HFFc6 (cell line): ENCODE results near the gene OR52J3. TPM values are rescaled to one million over a fixed set of nuclear protein-coding genes. Genes with fewer than 3 reads are reported as not detected.

Experiments used
- DNase-seq: peaks from one replicate; pipeline ENCODE4 v3.0.0-alpha.2; 2018
- H3K27ac Mint-ChIP-seq: 2 replicates; pipeline ENCODE4 v1.8.0; 2020; ENCODE audit warnings: mild to moderate bottlenecking, mixed read lengths
- H3K27me3 Mint-ChIP-seq: 2 replicates; pipeline ENCODE4 v1.8.0; 2021; ENCODE audit warnings: mild to moderate bottlenecking, moderate library complexity, mixed read lengths; ENCODE audit not compliant: insufficient read depth
- H3K36me3 Mint-ChIP-seq: 2 replicates; pipeline ENCODE4 v1.8.0; 2021; ENCODE audit warnings: low read depth, mixed read lengths
- H3K4me1 Mint-ChIP-seq: 2 replicates; pipeline ENCODE4 v1.8.0; 2020; ENCODE audit warnings: low read depth, mixed read lengths
- H3K4me3 Mint-ChIP-seq: 2 replicates; pipeline ENCODE4 v1.8.0; 2020; ENCODE audit warnings: mild to moderate bottlenecking, moderate library complexity, mixed read lengths
- H3K9me3 Mint-ChIP-seq: 2 replicates; pipeline ENCODE4 v1.8.0; 2020; ENCODE audit warnings: mild to moderate bottlenecking, mixed read lengths
- long read RNA-seq: library from polyadenylated mRNA; unstranded; transcript quantifications from one replicate; pipeline ENCODE4 v2.0.0, GENCODE V29; 2019
- total RNA-seq, 6 experiments: library from RNA; stranded (reverse); fragmentation: NEBNext Ultra II Directional; extraction: Animal tissue kit (Norgen Biotek cat#: 25700); gene quantifications; 2 replicates in 1 of 6; 3 replicates in 5 of 6; pipeline ENCODE4 v1.2.3, GENCODE V29; 2021
- TF ChIP-seq, protein P1 (sequence below): fragments of 200-600 bp; sonication (generic); IDR thresholded peaks from 2 replicates; pipeline ENCODE4 v1.5.0; 2021; ENCODE audit warnings: antibody characterized with exemption, mild to moderate bottlenecking

The OR52J3 gene
- not detected for total RNA-seq
- long read RNA-seq, result 0 reads

DNA sequence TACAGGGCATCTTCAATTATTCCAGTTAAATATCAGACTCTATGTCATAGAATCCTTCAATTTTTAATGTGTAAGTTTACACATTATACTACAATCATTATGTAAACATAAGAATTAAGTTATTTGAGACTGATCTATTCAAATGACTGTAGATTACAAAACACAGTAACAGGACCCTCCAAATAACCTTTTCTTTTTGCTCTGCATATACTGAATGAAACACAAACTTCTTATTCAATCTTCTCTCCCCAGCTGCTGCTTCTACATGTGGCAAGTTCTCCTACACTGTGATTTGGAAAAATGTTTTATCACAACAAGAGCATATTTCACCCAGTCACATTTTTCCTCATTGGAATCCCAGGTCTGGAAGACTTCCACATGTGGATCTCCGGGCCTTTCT is at the start of gene OR52J3:
Gene OR52J3 (plus strand): TSS at position 301 of the 400 bp plus-strand sequence. CDS start 0 bp downstream, at position 301.
- H3K27ac Mint-ChIP-seq, result no peak within 1 kb of the TSS

DNA sequence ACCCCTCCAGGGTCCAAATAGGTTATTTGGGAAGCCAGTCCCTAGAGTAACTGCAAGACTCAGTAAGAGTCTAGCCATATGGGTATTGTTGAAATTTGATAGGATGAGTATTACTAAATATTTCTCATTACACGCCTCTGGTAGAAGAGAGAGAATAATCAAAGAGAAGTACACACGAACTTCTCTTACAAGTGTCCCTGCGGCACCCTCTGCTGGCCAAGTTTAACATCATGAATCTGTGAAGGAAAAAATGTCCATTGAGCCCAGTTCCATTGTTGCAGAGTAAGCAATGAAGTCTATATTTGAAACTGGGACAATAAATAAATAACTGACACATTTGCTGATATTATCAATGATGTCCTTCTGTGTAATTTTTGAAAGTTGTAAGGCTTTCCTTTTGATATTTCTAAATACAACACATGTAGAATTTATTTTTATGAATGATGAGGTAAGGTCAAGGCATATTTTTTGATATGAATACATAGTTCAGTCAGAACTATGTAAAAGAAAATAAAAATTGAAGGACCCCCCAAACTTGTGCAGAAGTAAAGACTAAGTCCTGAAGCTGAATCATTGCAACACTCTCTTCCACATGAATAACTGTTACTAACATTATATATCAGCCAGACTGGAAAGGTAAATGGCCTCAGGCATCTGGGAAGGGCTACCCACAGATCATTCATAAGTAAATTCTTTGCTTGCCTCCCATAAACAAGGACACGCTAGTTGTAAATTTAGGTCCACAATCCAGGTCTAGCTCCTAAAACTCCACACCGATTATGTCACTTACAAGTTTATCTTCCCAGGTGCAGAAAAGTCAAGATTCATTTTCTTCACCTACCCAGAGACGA is 41.7 kb upstream of the OR52J3 start:
- Mint-ChIP-seq H3K27me3 (no peaks in the 10 kb centered on the region; the same call in 1 of the 2 replicates), H3K4me1 (no peaks in the 10 kb centered on the region), H3K36me3 (no peaks in the 10 kb centered on the region), H3K4me3 (no peak overlapping the region), H3K27ac (no peak overlapping the region), H3K9me3 (peaks cover 18% of the 10 kb centered on the region)
- peak; percentile 28 for DNase-seq
- TF ChIP-seq, protein P1, sequence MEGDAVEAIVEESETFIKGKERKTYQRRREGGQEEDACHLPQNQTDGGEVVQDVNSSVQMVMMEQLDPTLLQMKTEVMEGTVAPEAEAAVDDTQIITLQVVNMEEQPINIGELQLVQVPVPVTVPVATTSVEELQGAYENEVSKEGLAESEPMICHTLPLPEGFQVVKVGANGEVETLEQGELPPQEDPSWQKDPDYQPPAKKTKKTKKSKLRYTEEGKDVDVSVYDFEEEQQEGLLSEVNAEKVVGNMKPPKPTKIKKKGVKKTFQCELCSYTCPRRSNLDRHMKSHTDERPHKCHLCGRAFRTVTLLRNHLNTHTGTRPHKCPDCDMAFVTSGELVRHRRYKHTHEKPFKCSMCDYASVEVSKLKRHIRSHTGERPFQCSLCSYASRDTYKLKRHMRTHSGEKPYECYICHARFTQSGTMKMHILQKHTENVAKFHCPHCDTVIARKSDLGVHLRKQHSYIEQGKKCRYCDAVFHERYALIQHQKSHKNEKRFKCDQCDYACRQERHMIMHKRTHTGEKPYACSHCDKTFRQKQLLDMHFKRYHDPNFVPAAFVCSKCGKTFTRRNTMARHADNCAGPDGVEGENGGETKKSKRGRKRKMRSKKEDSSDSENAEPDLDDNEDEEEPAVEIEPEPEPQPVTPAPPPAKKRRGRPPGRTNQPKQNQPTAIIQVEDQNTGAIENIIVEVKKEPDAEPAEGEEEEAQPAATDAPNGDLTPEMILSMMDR, result peak; percentile 73

More for the DNA sequence above, at the start of gene OR52J3:
- no peak within 1 kb of the TSS for H3K4me3 Mint-ChIP-seq
- H3K27me3 Mint-ChIP-seq, result no peaks in the 10 kb centered on the region
- no peaks in the 10 kb centered on the region for H3K4me1 Mint-ChIP-seq
- 0 out of 2 replicates have a peak, but pooled peaks cover 4% of the 10 kb centered on the region for H3K36me3 Mint-ChIP-seq
- TF ChIP-seq, protein P1, result no peak
- H3K9me3 Mint-ChIP-seq, result peaks cover 16% of the 10 kb centered on the region
- DNase-seq, result no peak

DNA sequence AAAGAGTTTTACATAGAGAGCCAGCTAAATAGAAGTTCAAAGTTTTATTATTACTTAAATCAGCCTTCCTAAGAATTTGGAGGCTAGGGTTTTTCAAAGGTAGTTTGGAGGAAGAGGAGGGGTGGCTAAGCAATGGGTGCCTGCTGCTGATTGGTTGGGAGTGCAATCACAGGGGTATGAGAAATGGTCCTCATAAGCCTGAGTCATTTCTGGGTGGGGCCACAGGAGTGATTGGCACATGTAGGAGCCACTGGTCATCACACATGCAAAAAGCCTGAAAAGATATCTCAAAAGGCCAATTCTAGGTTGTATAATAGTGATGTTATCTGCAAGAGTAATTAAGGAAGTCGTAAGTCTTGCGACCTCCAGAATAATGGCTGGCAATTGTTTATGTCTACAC is 38.8 kb upstream of the OR52J3 start:
- Mint-ChIP-seq H3K36me3 (no peaks in the 10 kb centered on the region), H3K27me3 (no peaks in the 10 kb centered on the region; the same call in 1 of the 2 replicates), H3K27ac (no peak overlapping the region), H3K4me3 (no peak overlapping the region), H3K4me1 (no peaks in the 10 kb centered on the region), H3K9me3 (peaks cover 5% of the 10 kb centered on the region; the same call in 1 of the 2 replicates)
- DNase-seq, result no peak
- TF ChIP-seq, protein P1, result no peak

DNA sequence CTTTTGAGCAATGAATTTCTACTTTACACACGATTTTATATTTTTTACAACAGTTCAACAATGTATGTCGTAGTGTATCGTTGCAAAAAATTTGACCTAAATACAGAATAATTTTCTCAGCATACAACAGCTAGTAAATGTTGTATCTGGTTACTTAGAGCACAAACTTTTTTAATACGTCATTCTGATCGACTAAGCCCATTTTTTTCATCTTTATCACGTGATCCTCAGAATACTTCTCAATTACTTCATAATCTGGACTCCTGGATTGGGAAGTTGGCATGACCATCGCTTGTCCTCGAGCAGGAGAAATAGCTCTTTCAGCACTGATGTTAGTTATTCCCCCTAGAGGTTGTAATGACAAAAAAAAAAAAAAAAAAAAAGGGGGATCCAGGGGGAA is 35.1 kb upstream of the OR52J3 start:
- Mint-ChIP-seq H3K27ac (no peak overlapping the region), H3K9me3 (peaks cover 16% of the 10 kb centered on the region), H3K27me3 (no peaks in the 10 kb centered on the region; the same call in 1 of the 2 replicates), H3K4me1 (no peaks in the 10 kb centered on the region), H3K4me3 (no peak overlapping the region), H3K36me3 (no peaks in the 10 kb centered on the region)
- TF ChIP-seq, protein P1, result no peak
- no peak for DNase-seq

DNA sequence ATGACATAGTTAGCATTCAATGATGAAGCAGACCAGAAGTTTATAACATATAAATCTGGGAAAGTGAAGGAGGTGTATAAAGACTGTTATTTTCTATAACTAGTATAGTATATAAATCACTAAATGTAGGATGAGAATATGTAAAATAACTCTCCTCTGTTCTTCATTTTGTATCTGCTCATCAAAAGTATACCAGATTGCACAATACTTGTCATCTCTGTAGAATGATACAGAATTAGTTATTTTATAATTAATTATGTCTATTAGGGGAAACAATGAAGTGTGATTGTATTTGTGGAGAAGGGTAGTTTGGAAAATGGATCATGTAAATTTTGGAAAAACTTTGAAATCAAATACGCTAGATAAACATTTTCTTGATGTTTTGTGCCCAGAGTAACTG is 33.3 kb upstream of the OR52J3 start:
- Mint-ChIP-seq H3K4me3 (no peak overlapping the region), H3K9me3 (peaks cover 12% of the 10 kb centered on the region), H3K36me3 (no peaks in the 10 kb centered on the region), H3K4me1 (no peaks in the 10 kb centered on the region), H3K27ac (no peak overlapping the region), H3K27me3 (no peaks in the 10 kb centered on the region)
- no peak for DNase-seq
- TF ChIP-seq, protein P1, result no peak
